Karpas-422 (cell line): ENCODE measurements around the gene SPTBN4. TPM values are rescaled to one million over a fixed set of nuclear protein-coding genes. Genes with fewer than 3 reads are reported as not detected.

Experiments used
- DNase-seq: peaks from one replicate; pipeline ENCODE4 v3.0.0-alpha.2; 2015
- H2AFZ ChIP-seq: fragments of 200-600 bp; sonication (generic); 2 replicates; pipeline ENCODE4 v1.6.1; 2014; ENCODE audit warnings: antibody characterized with exemption, low read length, mixed read lengths
- H3K27ac ChIP-seq: fragments of 200-600 bp; sonication (generic); 2 replicates; pipeline ENCODE4 v1.5.1; 2014; ENCODE audit warnings: mild to moderate bottlenecking, low read length, moderate library complexity
- H3K27me3 ChIP-seq: fragments of 200-600 bp; sonication (generic); 2 replicates; pipeline ENCODE4 v1.6.1; 2014; ENCODE audit warnings: low read length, mixed read lengths
- H3K36me3 ChIP-seq: fragments of 200-600 bp; sonication (generic); 2 replicates; pipeline ENCODE4 v1.6.1; 2014; ENCODE audit warnings: low read length, mixed read lengths; ENCODE audit not compliant: insufficient read depth
- H3K4me1 ChIP-seq: fragments of 200-600 bp; sonication (generic); 2 replicates; pipeline ENCODE4 v1.6.1; 2014; ENCODE audit warnings: mild to moderate bottlenecking, low read length, mixed read lengths
- H3K4me2 ChIP-seq: fragments of 200-600 bp; sonication (generic); 2 replicates; pipeline ENCODE4 v1.6.1; 2014; ENCODE audit warnings: low read length, low read depth, mild to moderate bottlenecking; ENCODE audit not compliant: poor library complexity, severe bottlenecking
- H3K4me3 ChIP-seq: fragments of 200-600 bp; sonication (generic); 2 replicates; pipeline ENCODE4 v1.5.1; 2014; ENCODE audit warnings: mild to moderate bottlenecking, antibody characterized with exemption, low read length, mixed read lengths
- H3K79me2 ChIP-seq: fragments of 200-600 bp; sonication (generic); 2 replicates; pipeline ENCODE4 v1.6.1; 2014; ENCODE audit warnings: mild to moderate bottlenecking, low read length, mixed read lengths
- H3K9ac ChIP-seq: fragments of 200-600 bp; sonication (generic); 2 replicates; pipeline ENCODE4 v1.6.0; 2014; ENCODE audit warnings: low read length
- H3K9me2 ChIP-seq: fragments of 200-600 bp; sonication (generic), shearing (Covaris generic); replicated peaks from 2 replicates; pipeline ENCODE4 v1.6.0; 2014; ENCODE audit warnings: mild to moderate bottlenecking, low read length, moderate library complexity; ENCODE audit not compliant: insufficient read depth
- H3K9me3 ChIP-seq: fragments of 300-700, 200-600 bp; sonication (generic); 2 replicates; pipeline ENCODE4 v1.6.1; 2014; ENCODE audit warnings: low read length, mixed read lengths
- H4K20me1 ChIP-seq: fragments of 200-600 bp; sonication (generic); 2 replicates; pipeline ENCODE4 v1.6.1; 2014; ENCODE audit warnings: mild to moderate bottlenecking, antibody characterized with exemption, low read length, low read depth; ENCODE audit not compliant: insufficient read depth
- total RNA-seq: library from RNA; depleted of rRNA; stranded (reverse); fragments of >200 nt; shearing (Covaris generic); gene quantifications from 2 replicates; pipeline ENCODE4 v1.2.3, GENCODE V29; 2014; ENCODE audit warnings: low replicate concordance

Gene SPTBN4
- total RNA-seq, 1 experiment from 2014 or later, result 1.0 TPM

- peak overlapping the region; percentile 28 for H3K4me2 ChIP-seq
- H3K4me1 ChIP-seq, result peaks cover 18% of the 10 kb centered on the region
- H2AFZ ChIP-seq, result no peak overlapping the region
- no peaks in the 10 kb centered on the region for H3K9me2 ChIP-seq
- H3K36me3 ChIP-seq, result no peaks in the 10 kb centered on the region
- no peak overlapping the region for H3K4me3 ChIP-seq
- no peaks in the 10 kb centered on the region for H3K27me3 ChIP-seq
- no peaks in the 10 kb centered on the region for H3K9me3 ChIP-seq
- no peak overlapping the region; the same call in 1 of the 2 replicates for H3K27ac ChIP-seq
- H4K20me1 ChIP-seq, result no peaks in the 10 kb centered on the region
- peak; percentile 95 for DNase-seq
- H3K79me2 ChIP-seq, result no peaks in the 10 kb centered on the region
- no peak overlapping the region for H3K9ac ChIP-seq
These were observed 125.4 kb downstream of the SPTBN4 start for GRCh38 chr19:40592170-40592569.

- H3K9me3 ChIP-seq, result no peaks in the 10 kb centered on the region
- no peaks in the 10 kb centered on the region for H3K79me2 ChIP-seq
- H3K4me3 ChIP-seq, result peak overlapping the region; percentile 47; the same call in 1 of the 2 replicates
- H3K27ac ChIP-seq, result no peak overlapping the region
- H4K20me1 ChIP-seq, result 0 out of 2 replicates have a peak, but pooled peaks cover 4% of the 10 kb centered on the region
- DNase-seq, result peak; percentile 75
- H3K27me3 ChIP-seq, result no peaks in the 10 kb centered on the region
- no peaks in the 10 kb centered on the region for H3K36me3 ChIP-seq
- peaks cover 27% of the 10 kb centered on the region for H3K4me1 ChIP-seq
- no peaks in the 10 kb centered on the region for H3K9me2 ChIP-seq
- 0 out of 2 replicates have a peak overlapping the region, but pooled peaks have one; percentile 27 for H3K9ac ChIP-seq
- H2AFZ ChIP-seq, result peak overlapping the region; percentile 21
- peak overlapping the region; percentile 59 for H3K4me2 ChIP-seq
These were observed 127.5 kb downstream of the SPTBN4 start for GRCh38 chr19:40594255-40594654.

DNA sequence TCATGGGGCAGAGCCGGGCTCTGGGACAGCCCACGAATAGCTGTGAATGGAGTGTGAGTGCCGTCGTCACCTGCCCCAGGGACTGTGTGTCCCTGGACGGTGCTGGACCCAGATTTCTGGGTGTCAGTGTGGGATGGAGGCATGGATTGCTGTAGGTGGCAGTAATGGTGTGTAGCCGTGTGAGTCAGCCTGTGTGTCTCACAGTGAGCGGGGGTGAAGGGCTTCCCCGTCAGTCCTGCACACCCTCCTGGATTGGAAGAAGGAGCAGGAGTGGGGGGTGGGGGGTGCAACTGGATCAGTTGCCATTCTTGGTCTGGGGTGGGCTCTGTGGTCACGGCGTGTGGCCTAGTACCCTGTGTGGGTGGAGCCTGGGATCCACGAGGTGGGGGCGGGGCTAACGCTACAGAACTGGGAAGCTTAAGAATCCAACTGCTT is 127.9 kb downstream of the SPTBN4 start:
- no peaks in the 10 kb centered on the region for H3K79me2 ChIP-seq
- no peaks in the 10 kb centered on the region for H3K9me2 ChIP-seq
- H4K20me1 ChIP-seq, result 0 out of 2 replicates have a peak, but pooled peaks cover 4% of the 10 kb centered on the region
- H2AFZ ChIP-seq, result peak overlapping the region; percentile 21
- peaks cover 31% of the 10 kb centered on the region for H3K4me1 ChIP-seq
- peak overlapping the region; percentile 47; the same call in 1 of the 2 replicates for H3K4me3 ChIP-seq
- no peak for DNase-seq
- peak overlapping the region; percentile 59 for H3K4me2 ChIP-seq
- H3K36me3 ChIP-seq, result no peaks in the 10 kb centered on the region
- peak overlapping the region; percentile 27; the same call in 1 of the 2 replicates for H3K9ac ChIP-seq
- H3K27me3 ChIP-seq, result no peaks in the 10 kb centered on the region
- no peaks in the 10 kb centered on the region for H3K9me3 ChIP-seq
- no peak overlapping the region for H3K27ac ChIP-seq

DNA sequence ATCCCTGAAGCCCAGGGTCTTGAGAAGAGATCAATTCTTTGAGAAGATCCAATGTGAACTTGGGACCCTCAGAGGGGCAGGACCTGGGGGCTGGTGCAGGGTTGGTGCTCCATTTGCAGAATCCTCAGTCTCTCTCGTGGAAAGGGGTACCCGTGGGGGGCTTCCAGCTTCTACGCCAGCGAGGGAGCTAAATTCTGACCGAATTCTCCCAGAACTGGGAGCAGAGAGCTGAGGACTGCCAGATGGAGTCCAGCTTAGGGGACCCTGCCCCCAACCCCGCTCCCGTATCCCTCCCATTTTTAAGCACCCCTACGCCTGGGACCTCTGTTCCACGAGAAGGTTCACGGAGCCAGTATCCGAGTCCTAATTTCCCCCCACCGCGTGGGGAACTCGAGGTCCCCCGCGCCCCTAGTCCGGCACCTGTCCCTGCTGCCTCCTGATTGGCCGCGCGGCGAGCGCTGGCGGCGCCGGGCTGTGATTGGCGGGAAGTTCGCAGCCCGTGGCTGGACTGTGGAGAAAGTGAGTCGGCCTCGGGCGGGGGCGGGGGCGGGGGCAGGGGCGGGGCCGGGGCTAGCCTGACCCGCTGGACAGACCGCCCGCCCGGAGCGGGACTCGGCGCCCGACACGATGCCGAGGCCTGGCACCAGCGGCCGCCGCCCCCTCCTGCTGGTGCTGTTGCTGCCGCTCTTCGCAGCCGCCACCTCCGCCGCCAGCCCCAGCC is 130.0 kb downstream of the SPTBN4 start:
- Histone ChIP-seq H4K20me1 (0 out of 2 replicates have a peak, but pooled peaks cover 4% of the 10 kb centered on the region), H3K4me3 (no peak overlapping the region), H3K79me2 (no peaks in the 10 kb centered on the region), H3K4me2 (no peak overlapping the region), H3K27me3 (no peaks in the 10 kb centered on the region), H3K9ac (no peak overlapping the region), H3K36me3 (no peaks in the 10 kb centered on the region), H3K4me1 (peaks cover 40% of the 10 kb centered on the region), H3K9me2 (no peaks in the 10 kb centered on the region), H2AFZ (no peak overlapping the region), H3K27ac (no peak overlapping the region), H3K9me3 (no peaks in the 10 kb centered on the region)
- DNase-seq, result no peak

GRCh38 chr19:40597329-40597838 is 130.6 kb downstream of the SPTBN4 start:
- H3K27me3 ChIP-seq, result no peaks in the 10 kb centered on the region
- DNase-seq, result no peak
- no peaks in the 10 kb centered on the region for H3K9me3 ChIP-seq
- H2AFZ ChIP-seq, result no peak overlapping the region
- H3K4me1 ChIP-seq, result peaks cover 40% of the 10 kb centered on the region
- no peak overlapping the region for H3K4me3 ChIP-seq
- H3K9me2 ChIP-seq, result no peaks in the 10 kb centered on the region
- H3K4me2 ChIP-seq, result no peak overlapping the region
- no peaks in the 10 kb centered on the region for H3K36me3 ChIP-seq
- H3K9ac ChIP-seq, result no peak overlapping the region
- H3K79me2 ChIP-seq, result no peaks in the 10 kb centered on the region
- H3K27ac ChIP-seq, result no peak overlapping the region
- 0 out of 2 replicates have a peak, but pooled peaks cover 4% of the 10 kb centered on the region for H4K20me1 ChIP-seq

DNA sequence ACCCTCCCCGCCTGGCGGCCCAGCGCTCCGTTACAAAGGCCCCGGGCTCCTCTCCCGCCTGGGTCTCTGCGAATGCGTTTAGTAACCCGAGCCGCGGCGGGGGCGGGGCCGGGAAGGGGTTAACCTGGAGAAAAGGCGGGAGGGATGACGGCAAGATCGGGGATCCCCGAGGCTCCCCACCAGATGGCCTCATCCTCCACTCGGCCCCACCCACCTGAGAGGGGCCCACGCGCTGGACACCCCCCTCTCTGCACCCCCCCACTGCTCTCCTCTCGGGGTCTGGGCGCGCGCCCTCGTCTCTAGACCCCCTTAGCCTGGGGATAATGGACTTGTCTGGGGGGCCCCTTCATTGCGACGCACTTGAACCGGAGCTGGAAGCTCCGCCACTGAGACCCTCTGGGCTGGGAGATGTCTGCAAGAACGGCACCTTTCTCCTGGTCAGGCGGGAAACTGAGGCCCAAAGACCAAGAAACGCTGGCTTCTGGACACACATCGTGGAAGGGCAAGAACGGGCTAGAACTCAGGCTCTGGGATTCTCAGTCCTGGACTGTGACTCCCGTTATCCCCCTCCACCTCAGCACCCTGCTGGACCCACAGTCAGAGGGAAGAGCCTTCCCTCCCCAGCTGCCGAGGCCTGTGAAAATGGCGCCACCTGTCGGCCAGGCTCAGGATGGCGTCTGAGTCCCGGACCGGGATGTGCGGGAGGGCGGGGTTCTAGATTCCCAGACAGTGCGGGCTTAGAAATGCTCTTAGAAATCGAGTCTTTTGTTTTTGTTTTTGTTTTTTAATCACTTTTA is 131.5 kb downstream of the SPTBN4 start:
- Histone ChIP-seq H2AFZ (no peak overlapping the region), H3K9me2 (no peaks in the 10 kb centered on the region), H3K79me2 (no peaks in the 10 kb centered on the region), H3K9me3 (no peaks in the 10 kb centered on the region), H3K9ac (no peak overlapping the region), H3K27ac (no peak overlapping the region), H3K4me2 (no peak overlapping the region), H3K4me3 (no peak overlapping the region), H3K4me1 (peaks cover 42% of the 10 kb centered on the region), H3K27me3 (no peaks in the 10 kb centered on the region), H4K20me1 (peaks cover 4% of the 10 kb centered on the region; the same call in 1 of the 2 replicates), H3K36me3 (no peaks in the 10 kb centered on the region)
- DNase-seq, result peak; percentile 94

DNA sequence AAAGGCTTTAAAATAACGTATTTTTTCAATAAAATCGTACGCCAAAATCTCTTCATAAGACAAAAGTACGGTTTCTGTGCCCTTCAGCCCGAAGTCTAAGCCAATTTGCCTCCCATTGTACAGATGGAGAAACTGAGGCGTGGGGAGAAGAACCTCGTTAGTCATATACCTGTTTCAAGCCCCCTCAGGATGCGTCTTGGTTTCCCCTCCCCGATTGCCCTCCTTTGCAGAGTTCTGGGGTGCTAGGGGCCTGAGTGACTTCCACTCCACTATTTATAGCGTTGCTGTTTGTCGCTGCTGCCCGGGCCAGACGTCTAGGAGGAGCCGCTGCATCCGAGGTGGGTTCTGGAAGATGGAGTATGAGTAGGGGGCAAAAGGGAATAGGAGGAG is 132.1 kb downstream of the SPTBN4 start:
- H4K20me1 ChIP-seq, result peaks cover 4% of the 10 kb centered on the region; the same call in 1 of the 2 replicates
- DNase-seq, result no peak
- no peaks in the 10 kb centered on the region for H3K9me3 ChIP-seq
- no peak overlapping the region for H3K4me3 ChIP-seq
- no peaks in the 10 kb centered on the region for H3K79me2 ChIP-seq
- H3K27me3 ChIP-seq, result no peaks in the 10 kb centered on the region
- no peaks in the 10 kb centered on the region for H3K36me3 ChIP-seq
- H3K27ac ChIP-seq, result no peak overlapping the region
- H2AFZ ChIP-seq, result no peak overlapping the region
- H3K4me2 ChIP-seq, result no peak overlapping the region
- peaks cover 46% of the 10 kb centered on the region for H3K4me1 ChIP-seq
- H3K9ac ChIP-seq, result no peak overlapping the region
- no peaks in the 10 kb centered on the region for H3K9me2 ChIP-seq
